GM12878 (cell line): ENCODE results near the gene MBD3. TPM values are rescaled to one million over a fixed set of nuclear protein-coding genes. Genes with fewer than 3 reads are reported as not detected.
A peak's percentile ranks its signal among the peaks of the same experiment; 100 is the strongest.

Source experiments
- ASH2L ChIP-seq: fragments of 300-600, 200-600 bp; sonication (generic); IDR thresholded peaks from 2 replicates; pipeline ENCODE4 v1.6.1; 2017; ENCODE audit warnings: low read depth, mild to moderate bottlenecking, borderline replicate concordance
- BCL11A ChIP-seq: IDR thresholded peaks from 2 replicates; pipeline ENCODE4 v1.6.1; 2011; ENCODE audit warnings: low read depth, low read length
- CEBPB ChIP-seq, 2 experiments: fragments of 150-350 bp in 1 of 2; IDR thresholded peaks; 2 replicates each; pipeline ENCODE4 v1.6.1; 2012 to 2014; ENCODE audit warnings: low read depth in 2 of 2, low read length in 2 of 2, borderline replicate concordance in 1 of 2, inconsistent platforms in 1 of 2
- EED ChIP-seq: sonication (generic); IDR thresholded peaks from 2 replicates; pipeline ENCODE4 v1.6.1; 2016; ENCODE audit warnings: antibody characterized with exemption, low read depth
- EGR1 ChIP-seq, 2 experiments: IDR thresholded peaks; 1 replicate in 1 of 2; 2 replicates in 1 of 2; pipeline ENCODE4 v1.6.1; 2011 to 2012; ENCODE audit warnings: low read depth in 2 of 2, low read length in 2 of 2, borderline replicate concordance in 1 of 2, mild to moderate bottlenecking in 1 of 2, moderate library complexity in 1 of 2
- EZH2 ChIP-seq: IDR thresholded peaks from 2 replicates; pipeline ENCODE4 v1.6.1; 2012; ENCODE audit warnings: low read depth, mild to moderate bottlenecking, control low read depth, inconsistent platforms, low read length, borderline replicate concordance; ENCODE audit not compliant: control insufficient read depth
- HDGF ChIP-seq: fragments of 450-650 bp; IDR thresholded peaks from 2 replicates; pipeline ENCODE4 v1.6.1; 2016; ENCODE audit warnings: antibody characterized with exemption
- KDM1A ChIP-seq: fragments of 200-600 bp; sonication (generic); IDR thresholded peaks from 2 replicates; pipeline ENCODE4 v1.6.1; 2016; ENCODE audit warnings: borderline replicate concordance
- MYC ChIP-seq: IDR thresholded peaks from 2 replicates; pipeline ENCODE4 v1.6.1; 2011; ENCODE audit warnings: mild to moderate bottlenecking, low read length, moderate library complexity, inconsistent platforms; ENCODE audit not compliant: insufficient read depth, insufficient replicate concordance, insufficient read length, severe bottlenecking
- NBN ChIP-seq: fragments of 450-650 bp; IDR thresholded peaks from 2 replicates; pipeline ENCODE4 v1.6.1; 2016
- NFXL1 ChIP-seq: fragments of 450-650 bp; IDR thresholded peaks from 2 replicates; pipeline ENCODE4 v1.6.1; 2017; ENCODE audit warnings: antibody characterized with exemption, mild to moderate bottlenecking, borderline replicate concordance
- POU2F2 ChIP-seq: IDR thresholded peaks from 3 replicates; pipeline ENCODE4 v1.6.1; 2011; ENCODE audit warnings: low read depth, mild to moderate bottlenecking, low read length, borderline replicate concordance
- RB1 ChIP-seq: fragments of 450-650 bp; formaldehyde crosslinking; IDR thresholded peaks from 2 replicates; pipeline ENCODE4 v1.6.1; 2017; ENCODE audit warnings: mild to moderate bottlenecking, borderline replicate concordance
- TCF12 ChIP-seq: IDR thresholded peaks from 2 replicates; pipeline ENCODE4 v1.6.1; 2011; ENCODE audit warnings: low read depth, mild to moderate bottlenecking, low read length
- ZBED1 ChIP-seq: IDR thresholded peaks from 2 replicates; pipeline ENCODE4 v1.6.1; 2016; ENCODE audit warnings: borderline replicate concordance
- ZNF384 ChIP-seq: IDR thresholded peaks from 2 replicates; pipeline ENCODE4 v1.6.1; 2012; ENCODE audit warnings: low read depth, mild to moderate bottlenecking, low read length, improper control_type of control experiment, borderline replicate concordance
- polyA plus RNA-seq, 11 experiments: library from polyadenylated mRNA; depleted of rRNA in 4 of 11; unstranded in 6 of 11; stranded (reverse) in 5 of 11; fragments of >200 nt; fragmentation: Nextera tagmentation in 4 of 11; fragmentation: Illumina TruSeq in 1 of 11; extraction: Ambion mirVana in 4 of 11; extraction: Trizol in 1 of 11; gene quantifications; 1 replicate in 1 of 11; 2 replicates in 10 of 11; pipeline versions ENCODE4 v1.2.1 to v1.2.3, GENCODE V29; 2011 to 2016; ENCODE audit warnings: inconsistent platforms in 2 of 11, missing spikeins in 2 of 11, low read depth in 1 of 11
- total RNA-seq, 4 experiments: library from RNA; depleted of rRNA in 3 of 4; stranded (reverse); fragments of >200 nt in 3 of 4; fragmentation: Illumina TruSeq in 1 of 4; extraction: Trizol in 1 of 4; gene quantifications; 2 replicates each; pipeline versions ENCODE4 v1.2.1 to v1.2.3, GENCODE V29; 2013 to 2021
- TF ChIP-seq, protein P1 (sequence below): fragments of 450-650 bp; IDR thresholded peaks from 2 replicates; pipeline ENCODE4 v1.6.1; 2018; ENCODE audit warnings: mild to moderate bottlenecking, low read depth, moderate library complexity; ENCODE audit not compliant: partially characterized antibody
- TF ChIP-seq, protein P2 (sequence below): fragments of 450-650 bp; IDR thresholded peaks from 2 replicates; pipeline ENCODE4 v1.6.1; 2016; ENCODE audit warnings: mild to moderate bottlenecking, moderate library complexity, borderline replicate concordance

MBD3 gene
- total and polyA plus RNA-seq, 10 of the 15 experiments (the other 5 are each of a cell fraction or from before 2014, with no cell fraction given): 0.13 to 107 (median 21.9) TPM

DNA sequence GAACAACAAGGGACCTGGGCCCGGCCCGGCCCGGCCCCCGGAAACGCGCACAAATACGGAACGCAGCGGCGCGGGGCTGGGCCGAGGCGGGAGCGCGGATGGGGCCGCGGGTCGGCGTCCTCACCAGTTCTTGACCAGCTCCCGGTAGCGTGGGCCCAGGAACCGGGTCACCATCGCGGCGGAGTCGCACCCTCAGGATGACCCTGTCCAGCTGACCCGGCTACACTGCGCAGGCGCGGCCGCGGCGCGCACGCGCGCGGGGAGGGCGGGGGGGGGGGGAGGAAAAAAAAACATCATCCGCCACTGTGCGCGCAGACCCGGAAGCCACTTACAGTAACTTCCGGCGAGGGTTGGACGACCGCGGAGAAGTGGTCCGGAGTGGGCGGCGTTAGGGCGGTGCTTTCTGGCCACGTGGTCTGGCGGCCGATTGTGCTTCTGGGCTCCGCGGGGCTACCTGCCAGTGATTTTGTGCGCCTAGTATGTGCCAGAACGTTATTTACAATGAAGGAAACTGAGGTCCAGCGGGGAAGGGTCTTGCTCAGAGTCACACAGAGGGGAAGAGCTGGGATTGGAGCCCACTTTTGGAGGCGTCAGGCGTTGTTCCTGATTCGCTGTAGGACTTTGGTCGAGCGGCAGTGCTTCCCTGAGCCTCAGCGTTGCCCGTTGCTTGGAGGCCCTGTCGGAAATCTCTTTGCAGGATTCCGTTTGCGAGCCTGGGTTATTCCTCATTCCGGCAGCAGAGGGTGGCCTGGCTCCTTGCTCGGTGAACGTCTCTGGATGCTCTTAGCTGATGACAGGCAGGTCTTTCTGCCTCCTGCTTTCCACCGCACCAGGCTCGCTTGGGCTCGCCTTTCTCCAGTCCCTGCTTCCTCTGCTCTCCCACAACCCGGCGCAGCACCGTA is 12.8 kb upstream of the MBD3 start, which contains the start of gene UQCR11 (continued):
- TF ChIP-seq NFXL1 (no peak), BCL11A (no peak), MYC (no peak), EZH2 (no peak), KDM1A (no peak), NBN (peak; percentile 88; the same call in 1 of the 2 replicates), ASH2L (no peak), RB1 (peak; percentile 58; the same call in 1 of the 2 replicates), EGR1 (IDR thresholded peaks at IDR 0.05; ENCODE audit: borderline replicate concordance in 1 of 2, low read depth in 2 of 2, low read length in 2 of 2) (peak in 1 of 2 experiments; percentile 47; a peak in 1 of 3 replicates), POU2F2 (no peak), TCF12 (no peak), ZBED1 (no peak), ZNF384 (peak; percentile 72; the same call in 1 of the 2 replicates), CEBPB (IDR thresholded peaks at IDR 0.05; ENCODE audit: borderline replicate concordance in 1 of 2, low read depth in 2 of 2, low read length in 2 of 2) (no peak), EED (no peak; the same call in 1 of the 2 replicates), HDGF (no peak)
- TF ChIP-seq, protein P1, sequence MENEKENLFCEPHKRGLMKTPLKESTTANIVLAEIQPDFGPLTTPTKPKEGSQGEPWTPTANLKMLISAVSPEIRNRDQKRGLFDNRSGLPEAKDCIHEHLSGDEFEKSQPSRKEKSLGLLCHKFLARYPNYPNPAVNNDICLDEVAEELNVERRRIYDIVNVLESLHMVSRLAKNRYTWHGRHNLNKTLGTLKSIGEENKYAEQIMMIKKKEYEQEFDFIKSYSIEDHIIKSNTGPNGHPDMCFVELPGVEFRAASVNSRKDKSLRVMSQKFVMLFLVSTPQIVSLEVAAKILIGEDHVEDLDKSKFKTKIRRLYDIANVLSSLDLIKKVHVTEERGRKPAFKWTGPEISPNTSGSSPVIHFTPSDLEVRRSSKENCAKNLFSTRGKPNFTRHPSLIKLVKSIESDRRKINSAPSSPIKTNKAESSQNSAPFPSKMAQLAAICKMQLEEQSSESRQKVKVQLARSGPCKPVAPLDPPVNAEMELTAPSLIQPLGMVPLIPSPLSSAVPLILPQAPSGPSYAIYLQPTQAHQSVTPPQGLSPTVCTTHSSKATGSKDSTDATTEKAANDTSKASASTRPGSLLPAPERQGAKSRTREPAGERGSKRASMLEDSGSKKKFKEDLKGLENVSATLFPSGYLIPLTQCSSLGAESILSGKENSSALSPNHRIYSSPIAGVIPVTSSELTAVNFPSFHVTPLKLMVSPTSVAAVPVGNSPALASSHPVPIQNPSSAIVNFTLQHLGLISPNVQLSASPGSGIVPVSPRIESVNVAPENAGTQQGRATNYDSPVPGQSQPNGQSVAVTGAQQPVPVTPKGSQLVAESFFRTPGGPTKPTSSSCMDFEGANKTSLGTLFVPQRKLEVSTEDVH: no peak
- TF ChIP-seq, protein P2, sequence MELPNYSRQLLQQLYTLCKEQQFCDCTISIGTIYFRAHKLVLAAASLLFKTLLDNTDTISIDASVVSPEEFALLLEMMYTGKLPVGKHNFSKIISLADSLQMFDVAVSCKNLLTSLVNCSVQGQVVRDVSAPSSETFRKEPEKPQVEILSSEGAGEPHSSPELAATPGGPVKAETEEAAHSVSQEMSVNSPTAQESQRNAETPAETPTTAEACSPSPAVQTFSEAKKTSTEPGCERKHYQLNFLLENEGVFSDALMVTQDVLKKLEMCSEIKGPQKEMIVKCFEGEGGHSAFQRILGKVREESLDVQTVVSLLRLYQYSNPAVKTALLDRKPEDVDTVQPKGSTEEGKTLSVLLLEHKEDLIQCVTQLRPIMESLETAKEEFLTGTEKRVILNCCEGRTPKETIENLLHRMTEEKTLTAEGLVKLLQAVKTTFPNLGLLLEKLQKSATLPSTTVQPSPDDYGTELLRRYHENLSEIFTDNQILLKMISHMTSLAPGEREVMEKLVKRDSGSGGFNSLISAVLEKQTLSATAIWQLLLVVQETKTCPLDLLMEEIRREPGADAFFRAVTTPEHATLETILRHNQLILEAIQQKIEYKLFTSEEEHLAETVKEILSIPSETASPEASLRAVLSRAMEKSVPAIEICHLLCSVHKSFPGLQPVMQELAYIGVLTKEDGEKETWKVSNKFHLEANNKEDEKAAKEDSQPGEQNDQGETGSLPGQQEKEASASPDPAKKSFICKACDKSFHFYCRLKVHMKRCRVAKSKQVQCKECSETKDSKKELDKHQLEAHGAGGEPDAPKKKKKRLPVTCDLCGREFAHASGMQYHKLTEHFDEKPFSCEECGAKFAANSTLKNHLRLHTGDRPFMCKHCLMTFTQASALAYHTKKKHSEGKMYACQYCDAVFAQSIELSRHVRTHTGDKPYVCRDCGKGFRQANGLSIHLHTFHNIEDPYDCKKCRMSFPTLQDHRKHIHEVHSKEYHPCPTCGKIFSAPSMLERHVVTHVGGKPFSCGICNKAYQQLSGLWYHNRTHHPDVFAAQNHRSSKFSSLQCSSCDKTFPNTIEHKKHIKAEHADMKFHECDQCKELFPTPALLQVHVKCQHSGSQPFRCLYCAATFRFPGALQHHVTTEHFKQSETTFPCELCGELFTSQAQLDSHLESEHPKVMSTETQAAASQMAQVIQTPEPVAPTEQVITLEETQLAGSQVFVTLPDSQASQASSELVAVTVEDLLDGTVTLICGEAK: 0 out of 2 replicates have a peak, but pooled peaks have one; percentile 63
